Measurements from ENCODE around the gene SLC16A9. TPM values are rescaled to one million over a fixed set of nuclear protein-coding genes. Genes with fewer than 3 reads are reported as not detected.
"Not testable (repeated sequence)": the region's sequence is repeated elsewhere in the genome, so short reads cannot be mapped to it uniquely, and the experiment has no call there.

Gene SLC16A9
- total RNA-seq, 1 experiment from 2014 or later, result 12.9 TPM

- in situ Hi-C loops (cut with HindIII; ENCODE audit: low sequenced_read_pairs), result no loop called here
- DNase-seq (ENCODE audit: low spot score), result peak; percentile 80
Observed at GRCh38 chr10:59682986-59683937, 26.4 kb downstream of the SLC16A9 start.

GRCh38 chr10:59680199-59680598, 29.5 kb downstream of the SLC16A9 start:
- DNase-seq (ENCODE audit: low spot score), result no peak
- in situ Hi-C loops (cut with HindIII; ENCODE audit: low sequenced_read_pairs), result no loop called here

DNA sequence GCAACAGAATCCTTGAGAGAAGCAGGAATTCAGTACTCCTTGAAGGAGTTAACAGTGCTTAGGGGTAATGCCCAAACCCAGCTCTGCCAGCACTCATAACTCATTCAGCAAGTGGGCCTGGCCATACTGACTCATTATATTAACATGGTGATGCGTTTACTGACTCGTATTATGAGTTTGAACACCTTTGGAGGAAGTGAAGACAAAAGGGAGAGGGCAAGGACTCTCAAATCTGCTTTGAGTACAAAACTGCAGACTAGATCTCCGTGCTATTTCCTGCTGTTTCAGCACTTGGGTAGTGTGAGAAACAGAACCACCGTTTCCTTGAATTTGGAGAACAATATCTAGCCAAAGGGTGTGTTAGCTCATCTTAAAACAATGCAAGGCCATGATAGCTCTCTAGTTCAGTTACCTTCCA, 30.8 kb downstream of the SLC16A9 start:
- in situ Hi-C loops (cut with HindIII; ENCODE audit: low sequenced_read_pairs), result no loop called here
- DNase-seq (ENCODE audit: low spot score), result no peak

GRCh38 chr10:59677253-59677831, 32.3 kb downstream of the SLC16A9 start:
- no peak for DNase-seq (ENCODE audit: low spot score)
- in situ Hi-C loops (cut with HindIII; ENCODE audit: low sequenced_read_pairs), result no loop called here

DNA sequence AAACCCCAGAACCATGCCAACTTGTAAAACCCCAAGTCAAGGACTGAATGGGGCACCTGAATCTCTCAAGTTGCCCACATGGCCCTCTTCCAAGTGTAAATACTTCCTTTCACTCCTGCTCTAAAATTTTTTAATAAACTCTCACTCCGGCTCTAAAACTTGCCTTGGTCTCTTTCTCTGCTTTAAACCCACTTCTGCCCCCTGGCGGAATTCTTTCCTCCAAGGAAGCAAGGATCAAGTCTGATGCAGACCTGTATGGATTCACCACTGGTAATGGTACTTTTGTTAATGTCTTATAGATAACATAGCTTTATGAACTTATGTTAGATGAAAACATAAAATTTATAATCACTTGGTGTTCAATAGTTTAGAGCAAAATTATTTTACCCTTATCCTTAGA, 33.8 kb downstream of the SLC16A9 start:
- no peak for DNase-seq (ENCODE audit: low spot score)

DNA sequence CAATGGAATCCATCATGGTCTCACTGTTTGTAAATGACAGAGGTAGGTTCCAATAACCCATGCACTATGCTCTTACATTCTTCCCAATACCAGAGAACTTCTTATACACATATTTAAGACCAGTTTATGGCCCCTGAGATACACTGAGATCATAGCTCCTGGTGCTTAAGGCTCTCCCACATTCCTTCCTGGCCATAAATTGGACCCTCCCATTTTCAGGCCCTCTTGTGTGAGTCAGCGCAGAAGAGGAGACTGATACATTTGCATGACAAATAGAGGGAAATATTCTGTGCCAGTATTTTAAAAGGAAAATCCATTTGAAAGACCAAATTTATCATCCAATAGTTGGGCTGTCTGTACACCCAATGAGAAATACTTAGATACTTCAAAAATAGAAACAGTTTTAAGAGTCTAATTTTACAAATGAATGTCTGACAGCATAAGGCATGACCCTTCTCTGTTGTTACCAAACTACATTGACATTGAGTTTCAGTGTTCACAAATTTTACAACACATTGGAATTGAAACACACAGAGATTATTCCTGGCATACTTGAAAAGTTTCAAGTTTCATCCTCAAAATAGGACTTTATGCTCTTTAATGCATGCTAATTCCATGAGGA, 35.3 kb downstream of the SLC16A9 start:
- DNase-seq (ENCODE audit: low spot score), result no peak
- in situ Hi-C loops (cut with HindIII; ENCODE audit: low sequenced_read_pairs), result no loop called here

More for the DNA sequence above, 33.8 kb downstream of the SLC16A9 start:
- in situ Hi-C loops (cut with HindIII; ENCODE audit: low sequenced_read_pairs), result no loop called here

DNA sequence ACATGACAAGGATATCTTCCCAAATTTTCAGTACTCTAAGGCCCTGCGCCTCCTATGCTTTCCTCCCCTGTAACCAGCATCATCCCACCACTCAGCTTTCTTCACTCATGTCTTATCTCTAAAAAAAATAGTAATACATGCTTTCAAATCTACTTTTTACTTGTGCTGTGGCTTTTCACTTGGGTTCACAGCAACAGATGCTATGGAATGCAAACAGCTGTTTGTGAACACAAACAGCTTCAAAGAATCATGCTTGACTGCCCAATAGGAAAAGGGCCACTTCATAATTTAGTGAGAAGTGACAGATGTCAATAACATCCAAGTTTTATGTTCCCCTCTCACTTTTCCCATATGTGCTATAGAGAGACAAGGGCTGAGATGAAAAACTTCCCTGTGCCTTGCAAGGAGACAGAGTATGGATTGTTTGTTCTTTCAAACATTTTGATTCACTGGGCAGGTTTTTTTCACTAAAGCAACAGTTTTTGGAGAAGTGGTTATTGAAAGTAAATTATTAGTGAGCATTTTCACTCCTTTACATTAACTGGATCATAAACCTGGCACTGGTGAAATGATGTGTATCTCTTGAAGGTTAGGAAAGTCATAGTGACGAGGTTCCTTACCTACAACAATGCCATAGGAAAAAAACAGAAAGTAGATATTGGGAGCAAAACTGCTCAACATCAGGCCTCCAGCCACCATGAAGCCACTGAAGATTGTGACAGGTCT, 37.3 kb downstream of the SLC16A9 start:
- no peak for DNase-seq (ENCODE audit: low spot score)

DNA sequence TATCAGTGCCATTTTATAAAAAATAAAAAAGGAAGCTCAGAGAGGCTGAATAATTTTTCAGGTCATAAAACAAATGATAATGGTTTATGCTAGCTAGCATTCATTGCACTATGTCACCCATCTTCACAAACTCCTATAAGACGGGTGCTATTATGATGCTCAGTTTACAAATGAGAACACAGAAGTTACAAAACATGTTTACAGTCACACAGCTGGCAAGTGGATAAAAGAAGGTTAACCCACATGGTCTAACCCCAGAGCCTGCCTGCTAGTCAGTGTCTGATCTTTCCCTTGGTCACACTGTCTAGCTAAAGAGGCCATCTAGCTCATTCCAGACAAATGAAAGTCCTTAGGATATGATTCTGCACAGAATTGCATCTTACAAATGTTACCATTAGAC, 39.4 kb downstream of the SLC16A9 start:
- in situ Hi-C loops (cut with HindIII; ENCODE audit: low sequenced_read_pairs), result no loop called here
- no peak for DNase-seq (ENCODE audit: low spot score)

More for the DNA sequence above, 37.3 kb downstream of the SLC16A9 start:
- in situ Hi-C loops (cut with HindIII; ENCODE audit: low sequenced_read_pairs), result no loop called here

GRCh38 chr10:59668096-59668495, 41.6 kb downstream of the SLC16A9 start:
- in situ Hi-C loops (cut with HindIII; ENCODE audit: low sequenced_read_pairs), result no loop called here
- no peak for DNase-seq (ENCODE audit: low spot score)

DNA sequence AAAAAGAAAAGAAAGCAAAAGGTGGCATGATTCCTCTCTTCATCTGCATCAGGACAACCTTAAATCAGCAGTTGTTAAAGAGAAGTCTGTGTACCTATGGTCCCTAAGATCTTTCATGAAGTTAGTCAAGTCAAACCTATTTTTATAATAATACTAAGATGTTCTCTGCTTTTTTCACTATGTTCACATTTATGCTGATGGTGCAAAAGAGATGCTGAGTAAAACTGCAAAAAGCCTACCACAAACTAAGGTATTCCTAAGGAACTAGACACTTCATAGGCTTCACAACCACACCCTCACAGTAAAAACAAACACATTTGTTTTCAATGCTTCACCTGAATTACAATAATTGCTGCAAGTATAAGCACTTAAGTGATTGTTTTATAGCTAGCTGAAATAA, 43.3 kb downstream of the SLC16A9 start:
- DNase-seq (ENCODE audit: low spot score), result no peak
- in situ Hi-C loops (cut with HindIII; ENCODE audit: low sequenced_read_pairs), result no loop called here

GRCh38 chr10:59663213-59663612, 46.4 kb downstream of the SLC16A9 start:
- not testable (repeated sequence) for DNase-seq (ENCODE audit: low spot score)

DNA sequence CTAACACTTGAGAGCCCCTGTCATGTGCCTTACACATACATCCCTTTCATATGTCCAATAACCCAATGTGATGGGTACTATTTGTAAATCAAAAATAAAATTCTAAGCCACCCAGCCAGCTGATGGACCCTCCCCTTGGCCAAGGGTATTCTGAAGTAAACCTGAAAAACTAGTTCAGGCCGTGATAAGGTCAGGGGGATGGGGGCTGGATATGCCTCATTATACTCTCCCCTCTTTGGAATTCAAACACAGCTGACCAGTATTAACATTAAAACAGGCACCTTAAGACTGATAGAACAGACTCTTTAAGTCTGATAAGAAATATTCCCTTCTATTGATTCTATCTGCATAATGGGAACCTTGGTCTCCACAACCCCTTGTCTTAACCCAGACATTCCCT, 51.9 kb downstream of the SLC16A9 start:
- in situ Hi-C loops (cut with HindIII; ENCODE audit: low sequenced_read_pairs), result no loop called here
- DNase-seq (ENCODE audit: low spot score), result no peak

More at GRCh38 chr10:59663213-59663612, 46.4 kb downstream of the SLC16A9 start:
- in situ Hi-C loops (cut with HindIII; ENCODE audit: low sequenced_read_pairs), result not testable (repeated sequence)

DNA sequence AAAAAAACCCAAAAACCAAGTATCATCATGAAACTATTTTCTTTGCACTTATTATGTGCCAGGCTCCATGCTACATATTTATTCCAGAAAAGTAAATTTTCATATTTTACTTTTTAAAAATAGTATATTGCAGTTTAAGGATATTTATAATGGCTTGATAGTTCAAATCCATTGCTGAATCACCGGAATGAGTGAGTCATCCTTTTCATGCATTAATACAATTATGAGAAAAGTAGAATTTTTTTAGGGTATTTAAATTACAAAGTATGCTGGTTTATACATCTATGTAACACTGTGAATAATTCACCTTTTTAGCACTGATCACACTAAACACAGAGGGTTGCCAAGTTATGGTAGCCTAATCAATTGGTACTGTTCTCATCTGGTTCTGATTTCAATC, 54.3 kb downstream of the SLC16A9 start:
- in situ Hi-C loops (cut with HindIII; ENCODE audit: low sequenced_read_pairs), result no loop called here
- no peak for DNase-seq (ENCODE audit: low spot score)

DNA sequence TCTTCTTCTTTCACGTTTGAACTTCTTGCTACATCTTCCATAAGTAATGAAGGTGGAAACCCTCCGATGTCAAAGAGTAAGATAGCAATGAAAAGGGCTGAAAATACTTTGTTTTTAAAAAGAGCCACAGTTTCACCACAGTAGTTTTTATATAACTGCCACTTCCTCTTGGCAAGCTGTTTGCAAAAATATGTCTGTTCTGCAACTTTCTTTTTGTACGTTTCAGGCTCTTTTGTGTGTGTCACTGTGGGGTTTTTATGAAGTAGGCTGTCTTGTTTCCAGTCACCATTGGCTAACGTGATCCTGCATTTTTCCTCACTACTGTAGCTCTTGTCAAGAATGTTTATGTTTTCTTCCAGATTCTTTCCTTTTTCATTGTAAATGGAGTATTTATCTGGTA, 55.6 kb downstream of the SLC16A9 start:
- no peak for DNase-seq (ENCODE audit: low spot score)
- in situ Hi-C loops (cut with HindIII; ENCODE audit: low sequenced_read_pairs), result no loop called here

- in situ Hi-C loops (cut with HindIII; ENCODE audit: low sequenced_read_pairs), result no loop called here
- no peak for DNase-seq (ENCODE audit: low spot score)
Observed at GRCh38 chr10:59651902-59652301, 57.7 kb downstream of the SLC16A9 start.

GRCh38 chr10:59649606-59650346, 59.9 kb downstream of the SLC16A9 start:
- no peak for DNase-seq (ENCODE audit: low spot score)
- in situ Hi-C loops (cut with HindIII; ENCODE audit: low sequenced_read_pairs), result no loop called here

- in situ Hi-C loops (cut with HindIII; ENCODE audit: low sequenced_read_pairs), result no loop called here
- peak; percentile 36 for DNase-seq (ENCODE audit: low spot score)
Observed at GRCh38 chr10:59648711-59649201, 60.9 kb downstream of the SLC16A9 start.

DNA sequence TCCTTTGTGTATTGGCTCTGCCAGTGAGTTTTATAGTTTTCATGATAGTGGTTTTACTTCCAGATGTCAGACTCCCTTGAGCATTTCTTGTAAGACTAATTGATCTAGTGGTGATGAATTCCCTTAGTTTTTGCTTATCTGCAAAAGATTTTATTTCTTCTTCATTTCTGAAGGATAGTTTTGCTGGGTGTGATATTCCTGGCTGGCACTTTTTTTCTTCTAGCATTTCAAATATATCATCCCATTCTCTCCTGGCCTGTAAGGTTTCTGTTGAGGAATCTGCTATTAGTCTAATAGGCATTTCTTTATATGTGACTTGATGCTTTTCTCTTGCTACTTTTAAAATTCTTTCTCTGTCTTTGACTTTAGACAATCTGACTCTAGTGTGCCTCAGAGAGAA, 64.8 kb downstream of the SLC16A9 start:
- in situ Hi-C loops (cut with HindIII; ENCODE audit: low sequenced_read_pairs), result no loop called here
- DNase-seq (ENCODE audit: low spot score), result no peak

DNA sequence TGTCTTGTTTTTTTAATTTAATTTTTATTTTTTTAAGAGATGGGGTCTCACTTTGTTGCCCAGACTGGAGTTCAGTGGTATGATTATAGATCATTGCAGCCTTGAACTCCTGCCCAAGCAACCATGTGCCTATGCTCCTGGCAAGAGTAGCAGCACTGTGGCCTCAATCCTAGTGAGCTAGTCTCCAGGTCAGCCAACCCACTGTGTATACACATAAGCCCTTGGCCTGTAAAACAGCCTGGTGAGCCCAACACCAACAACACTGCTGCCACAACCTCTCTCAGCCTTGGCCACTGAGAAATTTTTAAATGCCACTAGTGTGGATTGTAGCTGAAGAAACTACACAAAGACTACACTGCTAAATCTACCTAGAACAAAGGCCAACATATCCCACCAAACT, 68.0 kb downstream of the SLC16A9 start:
- in situ Hi-C loops (cut with HindIII; ENCODE audit: low sequenced_read_pairs); DNase-seq (ENCODE audit: low spot score): not testable (repeated sequence)
